Heart left ventricle (tissue), 16 donors: Measurements from ENCODE around the gene SPATS2L. TPM values are rescaled to one million over a fixed set of nuclear protein-coding genes. Genes with fewer than 3 reads are reported as not detected.

ENCODE experiments used
- ATAC-seq, 4 donors: fragments of 200-7000 bp; cut with Tn5 transposase; one replicate each; pipeline ENCODE4 v1.9.1; 2020 to 2022; ENCODE audit warnings: moderate library complexity in 4 of 4, mild to moderate bottlenecking in 3 of 4, moderate number of reproducible peaks in 1 of 4
- DNase-seq, 5 donors: peaks; one replicate each; pipeline ENCODE4 v3.0.0-alpha.2; 2020
- H3K27ac ChIP-seq, 12 donors: fragments of 200-600 bp; sonication (generic) in 4 of 12; one replicate each; pipeline versions ENCODE4 v1.5.0 to v1.8.0; 2016 to 2022; ENCODE audit warnings: mild to moderate bottlenecking in 2 of 12
- H3K27me3 ChIP-seq, 9 donors: fragments of 200-600 bp; sonication (generic) in 2 of 9; one replicate each; pipeline versions ENCODE4 v1.5.1 to v1.8.0; 2016 to 2022; ENCODE audit warnings: mild to moderate bottlenecking in 3 of 9
- H3K36me3 ChIP-seq, 9 donors: fragments of 200-600 bp; sonication (generic) in 2 of 9; one replicate each; pipeline versions ENCODE4 v1.5.0 to v1.8.0; 2018 to 2022; ENCODE audit warnings: mild to moderate bottlenecking in 2 of 9
- H3K4me1 ChIP-seq, 12 donors: fragments of 200-600 bp; sonication (generic) in 4 of 12; one replicate each; pipeline versions ENCODE4 v1.5.0 to v1.8.0; 2016 to 2022; ENCODE audit warnings: mild to moderate bottlenecking in 3 of 12
- H3K4me3 ChIP-seq, 12 donors: fragments of 200-600 bp; sonication (generic) in 4 of 12; one replicate each; pipeline versions ENCODE4 v1.5.0 to v1.8.0; 2017 to 2022; ENCODE audit warnings: mild to moderate bottlenecking in 9 of 12, moderate library complexity in 4 of 12
- H3K9me3 ChIP-seq, 12 donors: fragments of 200-600 bp; sonication (generic) in 4 of 12; one replicate each; pipeline versions ENCODE4 v1.5.0 to v1.8.0; 2016 to 2022; ENCODE audit warnings: mild to moderate bottlenecking in 1 of 12
- CTCF ChIP-seq, 12 donors: fragments of 200-600 bp; sonication (generic) in 4 of 12; IDR thresholded peaks; one replicate each; pipeline versions ENCODE4 v1.5.0 to v1.8.0; 2018 to 2022; ENCODE audit warnings: antibody characterized with exemption in 12 of 12, mild to moderate bottlenecking in 5 of 12
- POLR2A ChIP-seq, 2 donors: fragments of 450-650 bp; IDR thresholded peaks; one replicate each; pipeline ENCODE4 v1.6.1; 2017; ENCODE audit warnings: antibody characterized with exemption in 2 of 2, mild to moderate bottlenecking in 2 of 2, moderate library complexity in 2 of 2
- WGBS, 4 donors: extraction: QIAGEN DNeasy Blood & Tissue Kit in 2 of 4; methylation state at CpG; one replicate each; pipeline versions ENCODE4 v1.1.5 to v1.1.7; 2013 to 2018; 5-methylcytosine and 5-hydroxymethylcytosine counted together
- intact Hi-C, 10 donors: fragments of 100-400 bp; cut with DNase I; formaldehyde crosslinking; loops; one replicate each; pipeline versions ENCODE4 v1.11.1 to v1.14.2; 2022
- polyA plus RNA-seq, 2 donors: library from polyadenylated mRNA; stranded (reverse); fragments of 200-250 nt; gene quantifications; one replicate each; pipeline ENCODE4 v1.2.3, GENCODE V29; 2013
- total RNA-seq, 9 donors: library from RNA; depleted of rRNA in 2 of 9; stranded (reverse); fragments of >200 nt in 2 of 9; fragmentation: NEBNext Ultra II Directional in 3 of 9; extraction: Animal tissue kit (Norgen Biotek cat#: 25700) in 3 of 9; gene quantifications; one replicate each; pipeline versions ENCODE4 v1.1.0 to v1.2.4, GENCODE V29; 2016 to 2023
- donor health status: ischemic (EF 13 %, LVEDD 7.1; RV severe dilation, severe dysfunction).
- donor health status: healthy with polysubstance abuse.
- donor health status: DM: no; HTN: yes; CAD: no.
- donor health status: DM: no; HTN: no; CAD: no.
- donor health status: ischemic (EF 25% LVEDD 6.9; RV normal size, moderate dysfunction).
- donor health status: ischemic (EF 25% LVEDD 5.7; RV mildly dilated, moderate dysfunction).
- donor health status: healthy.
- donor health status: DM: yes; HTN: yes; CAD: no.
- donor health status: ischemic (EF 35%, LVEDD 5.7; RV mildly dilated, moderate dysfunction).
- donor health status: nonischemic (EF 11% LVEDD 7.7; RV severe dilation, severe dysfunction).
- donor health status: DM: yes; HTN: yes; CAD: no.
- donor health status: PGD.
- donor health status: ischemic (EF 29% LVEDD 5.4; RV normal size, mild dysfunction).
- donor health status: nonischemic (EF 23%, LVEDD 6.1; RV moderate dilation, normal function).

The SPATS2L gene
- total and polyA plus RNA-seq, 11 donors: 34.9 to 177 (median 102) TPM

DNA sequence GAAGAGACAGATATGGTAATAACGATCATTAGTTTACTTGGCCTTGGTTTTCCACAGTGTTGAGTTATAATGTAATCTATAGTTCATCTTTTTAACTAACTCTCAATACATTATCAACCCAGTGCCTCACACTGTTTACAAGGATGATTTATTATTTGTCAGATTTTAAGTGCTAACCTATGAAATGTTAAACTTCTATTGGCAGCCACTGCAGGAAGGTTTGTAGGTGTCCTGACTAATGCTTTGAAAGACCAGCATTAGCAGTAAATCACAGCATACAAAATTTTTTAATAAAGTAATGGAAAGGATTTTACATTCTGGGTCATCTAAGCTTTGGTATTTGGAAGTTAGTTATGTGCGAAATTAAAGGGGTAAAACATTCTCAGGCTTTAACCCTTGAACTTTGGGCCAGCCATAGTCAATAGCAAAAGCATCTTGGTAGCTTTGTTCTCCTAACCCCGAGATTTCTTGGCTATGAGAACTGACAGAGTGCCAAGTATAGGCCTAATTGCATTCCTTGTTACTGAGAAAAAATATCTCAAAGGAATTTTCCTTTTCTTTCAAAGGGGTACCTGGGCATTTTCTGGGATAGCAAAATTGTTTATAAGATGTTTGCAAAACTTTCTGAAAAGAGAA lies 30.6 kb downstream of the SPATS2L start:
- ATAC-seq (no peak), DNase-seq (no peak)
- Histone ChIP-seq H3K4me3 (no peak overlapping the region), H3K9me3 (peaks cover 0 to 6% (median 0%) of the 10 kb centered on the region in 12 donors), H3K4me1 (peaks cover 0 to 61% (median 32%) of the 10 kb centered on the region in 12 donors), H3K27me3 (no peaks in the 10 kb centered on the region), H3K36me3 (no peaks in the 10 kb centered on the region), H3K27ac (peak overlapping the region in 2 of 12 donors; percentile 21 to 48)
- WGBS, 4 donors: 50 to 61% (median 55%) methylated on average over 3 of the region's 3 CpGs
- intact Hi-C loops: no loop called here
- TF ChIP-seq POLR2A (IDR thresholded peaks at IDR 0.05): no peak
- TF ChIP-seq CTCF (IDR thresholded peaks at IDR 0.05): no peak

DNA sequence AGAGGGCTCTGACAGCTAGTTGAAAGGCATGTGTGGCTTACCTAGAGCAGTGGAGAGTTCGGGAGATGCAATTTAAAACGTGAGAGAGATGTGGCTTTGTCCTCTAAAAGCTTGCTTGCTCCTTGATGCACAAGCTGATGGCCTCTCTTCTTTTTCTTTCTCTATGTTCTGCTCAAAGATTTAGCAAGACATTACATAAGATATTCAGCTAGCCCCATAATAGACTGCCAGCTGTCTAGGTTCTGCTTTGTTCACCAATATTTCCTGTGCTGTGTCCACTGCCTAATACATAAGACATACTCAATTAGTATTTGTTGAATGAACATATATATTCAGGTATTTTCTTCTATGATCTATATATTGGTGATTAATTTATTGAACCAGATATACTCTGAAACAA lies 31.1 kb downstream of the SPATS2L start:
- no peak overlapping the region for H3K4me3 ChIP-seq
- peak overlapping the region in 3 of 12 donors; percentile 21 to 63 (median 24) for H3K27ac ChIP-seq
- H3K9me3 ChIP-seq: peaks cover 0 to 6% (median 0%) of the 10 kb centered on the region in 12 donors
- no peak for DNase-seq
- H3K27me3 ChIP-seq: no peaks in the 10 kb centered on the region
- WGBS, 4 donors: 54 to 72% (median 66%) methylated on average over 2 of the region's 2 CpGs
- intact Hi-C loops: no loop called here
- no peaks in the 10 kb centered on the region for H3K36me3 ChIP-seq
- peaks cover 0 to 63% (median 32%) of the 10 kb centered on the region in 12 donors for H3K4me1 ChIP-seq
- peak in 3 of 4 donors; percentile 36 to 50 (median 40) for ATAC-seq
- TF ChIP-seq CTCF (IDR thresholded peaks at IDR 0.05) (no peak), POLR2A (IDR thresholded peaks at IDR 0.05) (no peak)

DNA sequence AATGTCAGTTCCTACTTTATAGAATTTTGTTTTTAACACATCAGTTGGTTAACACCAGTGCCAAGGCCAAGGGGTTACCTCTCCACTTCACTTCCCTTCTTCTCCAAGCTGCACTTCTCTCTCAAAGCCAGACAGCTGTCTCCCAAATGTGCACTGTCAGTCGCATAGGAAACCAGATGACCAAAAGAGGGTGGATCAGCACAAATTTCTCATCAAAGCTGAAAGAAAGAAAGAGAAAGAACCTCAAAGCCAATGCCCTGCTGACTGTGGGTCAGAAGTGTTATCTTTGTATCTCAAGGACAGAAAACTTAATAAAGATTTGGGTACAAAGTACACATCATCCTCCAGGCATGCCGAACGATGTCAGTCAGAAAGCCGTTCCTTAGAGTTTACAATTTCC lies 32.2 kb downstream of the SPATS2L start:
- WGBS, 4 donors: 66 to 79% (median 72%) methylated on average over 4 of the region's 4 CpGs
- peak overlapping the region in 4 of 12 donors; percentile 6 to 63 (median 16) for H3K27ac ChIP-seq
- no peak overlapping the region for H3K4me3 ChIP-seq
- no peaks in the 10 kb centered on the region for H3K36me3 ChIP-seq
- H3K27me3 ChIP-seq: no peaks in the 10 kb centered on the region
- peaks cover 0 to 6% (median 0%) of the 10 kb centered on the region in 12 donors for H3K9me3 ChIP-seq
- intact Hi-C loops: no loop called here
- DNase-seq: no peak
- peaks cover 0 to 69% (median 32%) of the 10 kb centered on the region in 12 donors for H3K4me1 ChIP-seq
- TF ChIP-seq CTCF (IDR thresholded peaks at IDR 0.05): no peak
- TF ChIP-seq POLR2A (IDR thresholded peaks at IDR 0.05): no peak
- peak in 2 of 4 donors; percentile 49 to 64 for ATAC-seq

- Histone ChIP-seq H3K9me3 (peaks cover 0 to 4% (median 0%) of the 10 kb centered on the region in 12 donors), H3K4me3 (no peak overlapping the region), H3K36me3 (no peaks in the 10 kb centered on the region), H3K27ac (peak overlapping the region in 2 of 12 donors; percentile 15 to 50), H3K4me1 (peaks cover 0 to 70% (median 33%) of the 10 kb centered on the region in 12 donors), H3K27me3 (no peaks in the 10 kb centered on the region)
- 79 to 81% (median 80%) methylated on average over 6 of the region's 6 CpGs for WGBS, 4 donors
- ATAC-seq (peak in 2 of 4 donors; percentile 39 to 54), DNase-seq (no peak)
- intact Hi-C loops: no loop called here
- TF ChIP-seq POLR2A (IDR thresholded peaks at IDR 0.05) (no peak), CTCF (IDR thresholded peaks at IDR 0.05) (no peak)
Observed at GRCh38 chr2:200340508-200341224, 34.2 kb downstream of the SPATS2L start.
